Neural crest cell (in vitro differentiated cells): ENCODE measurements around the gene AANAT. TPM values are rescaled to one million over a fixed set of nuclear protein-coding genes. Genes with fewer than 3 reads are reported as not detected.

ENCODE experiments used
- DNase-seq: peaks from one replicate; pipeline ENCODE4 v3.0.0; 2021; ENCODE audit warnings: low read depth, mixed read lengths, low spot score
- H3K27ac Mint-ChIP-seq: one replicate; pipeline ENCODE4 v1.8.0; 2021; ENCODE audit warnings: mild to moderate bottlenecking, mixed read lengths; ENCODE audit not compliant: unreplicated experiment
- H3K27me3 Mint-ChIP-seq: 2 replicates; pipeline ENCODE4 v1.8.0; 2021; ENCODE audit warnings: low read depth, mild to moderate bottlenecking, mixed read lengths
- H3K36me3 Mint-ChIP-seq: 2 replicates; pipeline ENCODE4 v1.8.0; 2021; ENCODE audit warnings: low read depth, mild to moderate bottlenecking, mixed read lengths
- H3K4me1 Mint-ChIP-seq: 2 replicates; pipeline ENCODE4 v1.8.0; 2021; ENCODE audit warnings: mixed read lengths
- H3K4me3 Mint-ChIP-seq: one replicate; pipeline ENCODE4 v1.8.0; 2021; ENCODE audit warnings: mild to moderate bottlenecking, mixed read lengths
- H3K9me3 Mint-ChIP-seq: 2 replicates; pipeline ENCODE4 v1.8.0; 2021; ENCODE audit warnings: mixed read lengths
- CTCF ChIP-seq: fragments of 200-600 bp; sonication (generic); conservative IDR thresholded peaks from 2 replicates; pipeline ENCODE4 v1.5.0; 2021; ENCODE audit warnings: antibody characterized with exemption, mild to moderate bottlenecking
- total RNA-seq: library from RNA; stranded (reverse); gene quantifications from 2 replicates; pipeline ENCODE4 v1.2.1, GENCODE V29; 2021

AANAT gene
- total RNA-seq, 1 donor from 2014 or later: not detected

GRCh38 chr17:76432004-76432403 is 35.4 kb upstream of the AANAT start:
- no peaks in the 10 kb centered on the region for H3K9me3 Mint-ChIP-seq
- no peak for TF ChIP-seq CTCF
- H3K27ac Mint-ChIP-seq: no peak overlapping the region
- H3K4me1 Mint-ChIP-seq: peaks cover 31% of the 10 kb centered on the region
- no peaks in the 10 kb centered on the region for H3K27me3 Mint-ChIP-seq
- H3K36me3 Mint-ChIP-seq: peaks cover 2% of the 10 kb centered on the region
- H3K4me3 Mint-ChIP-seq: no peak overlapping the region
- no peak for DNase-seq

GRCh38 chr17:76432712-76433336 is 34.6 kb upstream of the AANAT start:
- no peak overlapping the region for H3K27ac Mint-ChIP-seq
- DNase-seq: no peak
- H3K4me3 Mint-ChIP-seq: no peak overlapping the region
- H3K36me3 Mint-ChIP-seq: peaks cover 2% of the 10 kb centered on the region
- H3K27me3 Mint-ChIP-seq: no peaks in the 10 kb centered on the region
- TF ChIP-seq CTCF: peak; percentile 59
- peaks cover 34% of the 10 kb centered on the region for H3K4me1 Mint-ChIP-seq
- H3K9me3 Mint-ChIP-seq: no peaks in the 10 kb centered on the region

GRCh38 chr17:76433693-76434092 is 33.7 kb upstream of the AANAT start:
- Mint-ChIP-seq H3K36me3 (peaks cover 2% of the 10 kb centered on the region), H3K4me3 (no peak overlapping the region), H3K4me1 (peaks cover 34% of the 10 kb centered on the region), H3K27me3 (no peaks in the 10 kb centered on the region), H3K9me3 (no peaks in the 10 kb centered on the region), H3K27ac (no peak overlapping the region)
- DNase-seq: no peak
- no peak for TF ChIP-seq CTCF

GRCh38 chr17:76434870-76435269 is 32.5 kb upstream of the AANAT start:
- Mint-ChIP-seq H3K27me3 (no peaks in the 10 kb centered on the region), H3K27ac (no peak overlapping the region), H3K9me3 (no peaks in the 10 kb centered on the region), H3K36me3 (peaks cover 2% of the 10 kb centered on the region), H3K4me3 (no peak overlapping the region), H3K4me1 (peaks cover 41% of the 10 kb centered on the region)
- no peak for TF ChIP-seq CTCF
- no peak for DNase-seq

GRCh38 chr17:76435751-76436150 is 31.7 kb upstream of the AANAT start:
- H3K36me3 Mint-ChIP-seq: peaks cover 2% of the 10 kb centered on the region
- TF ChIP-seq CTCF: no peak
- H3K27ac Mint-ChIP-seq: no peak overlapping the region
- peaks cover 38% of the 10 kb centered on the region for H3K4me1 Mint-ChIP-seq
- no peaks in the 10 kb centered on the region for H3K27me3 Mint-ChIP-seq
- no peak for DNase-seq
- no peak overlapping the region for H3K4me3 Mint-ChIP-seq
- H3K9me3 Mint-ChIP-seq: no peaks in the 10 kb centered on the region
